Mesothelial cell of epicardium (in vitro differentiated cells): ENCODE data around the gene IFT122. TPM values are rescaled to one million over a fixed set of nuclear protein-coding genes. Genes with fewer than 3 reads are reported as not detected.
"Not testable (repeated sequence)": the region's sequence is repeated elsewhere in the genome, so short reads cannot be mapped to it uniquely, and the experiment has no call there.

Source experiments
- DNase-seq, 2 experiments: peaks; one replicate each; pipeline ENCODE4 v3.0.0; 2021; ENCODE audit warnings: low spot score in 2 of 2; ENCODE audit not compliant: unreplicated experiment in 2 of 2
- H3K27ac Mint-ChIP-seq: 2 replicates; pipeline ENCODE4 v1.8.0; 2021; ENCODE audit warnings: mixed read lengths
- H3K27me3 Mint-ChIP-seq: 2 replicates; pipeline ENCODE4 v1.8.0; 2021; ENCODE audit warnings: low read depth, mixed read lengths
- H3K36me3 Mint-ChIP-seq: 2 replicates; pipeline ENCODE4 v1.8.0; 2021; ENCODE audit warnings: mixed read lengths
- H3K4me1 Mint-ChIP-seq: 2 replicates; pipeline ENCODE4 v1.8.0; 2021; ENCODE audit warnings: mixed read lengths
- H3K4me3 Mint-ChIP-seq: 2 replicates; pipeline ENCODE4 v1.8.0; 2021; ENCODE audit warnings: mild to moderate bottlenecking, moderate library complexity, mixed read lengths
- H3K9me3 Mint-ChIP-seq: 2 replicates; pipeline ENCODE4 v1.8.0; 2021; ENCODE audit warnings: mixed read lengths
- total RNA-seq: library from RNA; stranded (reverse); gene quantifications from 3 replicates; pipeline ENCODE4 v1.2.1, GENCODE V29; 2021
- TF ChIP-seq, protein P1 (sequence below): fragments of 200-600 bp; sonication (generic); IDR thresholded peaks from one replicate; pipeline ENCODE4 v1.5.0; 2021; ENCODE audit warnings: antibody characterized with exemption; ENCODE audit not compliant: unreplicated experiment

Gene IFT122
- total RNA-seq, 1 donor from 2014 or later = 48.0 TPM

DNA sequence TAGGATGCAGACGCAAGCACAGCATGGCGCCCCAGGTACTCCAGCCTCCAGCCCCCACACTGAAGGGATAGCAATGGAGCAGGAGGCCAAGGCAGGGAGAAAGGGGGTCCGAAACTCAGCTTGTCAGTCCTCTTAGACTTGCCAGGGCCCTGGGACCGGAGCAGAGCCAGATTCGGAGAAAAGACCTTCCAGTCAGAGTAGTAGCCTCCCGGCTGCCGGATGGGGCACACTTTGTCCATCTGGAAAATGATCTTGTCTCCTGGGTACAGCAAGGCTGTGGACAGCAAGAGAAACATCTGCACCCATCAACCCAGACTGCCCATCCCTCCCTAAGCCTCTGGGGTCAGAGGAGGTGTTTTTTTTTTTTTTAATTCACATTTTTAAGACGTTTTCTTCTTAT lies 35.9 kb upstream of the IFT122 start:
- no peak overlapping the region for H3K27ac Mint-ChIP-seq
- no peaks in the 10 kb centered on the region for H3K36me3 Mint-ChIP-seq
- H3K4me3 Mint-ChIP-seq = no peak overlapping the region
- peaks cover under 1% of the 10 kb centered on the region for H3K4me1 Mint-ChIP-seq
- TF ChIP-seq, protein P1, sequence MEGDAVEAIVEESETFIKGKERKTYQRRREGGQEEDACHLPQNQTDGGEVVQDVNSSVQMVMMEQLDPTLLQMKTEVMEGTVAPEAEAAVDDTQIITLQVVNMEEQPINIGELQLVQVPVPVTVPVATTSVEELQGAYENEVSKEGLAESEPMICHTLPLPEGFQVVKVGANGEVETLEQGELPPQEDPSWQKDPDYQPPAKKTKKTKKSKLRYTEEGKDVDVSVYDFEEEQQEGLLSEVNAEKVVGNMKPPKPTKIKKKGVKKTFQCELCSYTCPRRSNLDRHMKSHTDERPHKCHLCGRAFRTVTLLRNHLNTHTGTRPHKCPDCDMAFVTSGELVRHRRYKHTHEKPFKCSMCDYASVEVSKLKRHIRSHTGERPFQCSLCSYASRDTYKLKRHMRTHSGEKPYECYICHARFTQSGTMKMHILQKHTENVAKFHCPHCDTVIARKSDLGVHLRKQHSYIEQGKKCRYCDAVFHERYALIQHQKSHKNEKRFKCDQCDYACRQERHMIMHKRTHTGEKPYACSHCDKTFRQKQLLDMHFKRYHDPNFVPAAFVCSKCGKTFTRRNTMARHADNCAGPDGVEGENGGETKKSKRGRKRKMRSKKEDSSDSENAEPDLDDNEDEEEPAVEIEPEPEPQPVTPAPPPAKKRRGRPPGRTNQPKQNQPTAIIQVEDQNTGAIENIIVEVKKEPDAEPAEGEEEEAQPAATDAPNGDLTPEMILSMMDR = no peak
- H3K27me3 Mint-ChIP-seq = no peaks in the 10 kb centered on the region
- no peaks in the 10 kb centered on the region for H3K9me3 Mint-ChIP-seq
- no peak for DNase-seq

DNA sequence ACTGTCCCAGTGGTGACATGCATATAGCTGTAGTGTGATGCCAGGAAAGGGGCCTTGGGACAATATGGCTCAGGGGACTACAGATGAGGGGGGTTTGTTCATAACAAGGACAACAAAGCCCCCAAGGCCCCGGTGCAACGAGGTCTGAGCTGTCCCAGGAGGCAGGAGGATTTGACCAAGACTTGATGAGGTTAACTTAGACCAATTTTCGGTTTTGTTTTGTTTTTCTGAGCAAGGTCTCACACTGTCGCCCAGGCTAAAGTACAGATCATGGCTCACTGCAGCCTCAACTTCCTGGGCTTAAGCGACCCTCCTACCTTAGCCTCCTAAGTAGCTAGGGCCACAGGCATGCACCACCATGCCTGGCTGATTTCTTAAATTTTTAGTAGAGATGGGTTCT lies 35.4 kb upstream of the IFT122 start:
- no peaks in the 10 kb centered on the region for H3K9me3 Mint-ChIP-seq
- DNase-seq = no peak
- H3K4me3 Mint-ChIP-seq = no peak overlapping the region
- H3K27me3 Mint-ChIP-seq = no peaks in the 10 kb centered on the region
- H3K27ac Mint-ChIP-seq = no peak overlapping the region
- peaks cover 3% of the 10 kb centered on the region for H3K4me1 Mint-ChIP-seq
- H3K36me3 Mint-ChIP-seq = no peaks in the 10 kb centered on the region
- TF ChIP-seq, protein P1 = no peak

DNA sequence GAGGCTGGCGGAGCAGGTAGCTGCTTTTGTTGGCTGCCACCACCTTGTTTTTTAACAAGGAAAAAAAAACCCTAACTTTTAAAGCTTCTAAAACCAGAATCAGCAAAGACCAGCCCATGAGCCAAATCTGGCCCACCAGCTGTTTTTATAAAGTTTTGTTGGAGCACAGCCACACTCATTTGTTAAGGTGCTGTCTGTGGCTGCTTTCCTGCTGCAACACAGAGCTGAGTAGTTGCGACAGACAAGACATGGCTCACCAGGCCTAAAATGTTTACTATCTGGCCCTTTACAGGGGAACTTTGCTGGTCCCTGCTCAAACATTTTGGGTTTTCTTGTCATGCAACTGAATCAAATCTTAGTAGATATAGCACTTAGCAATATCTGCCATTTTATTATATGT lies 30.5 kb upstream of the IFT122 start:
- Mint-ChIP-seq H3K36me3 (no peaks in the 10 kb centered on the region), H3K4me3 (no peak overlapping the region), H3K27me3 (no peaks in the 10 kb centered on the region), H3K9me3 (no peaks in the 10 kb centered on the region), H3K27ac (peak overlapping the region; percentile 27), H3K4me1 (peaks cover 27% of the 10 kb centered on the region)
- no peak for DNase-seq
- TF ChIP-seq, protein P1 = no peak

DNA sequence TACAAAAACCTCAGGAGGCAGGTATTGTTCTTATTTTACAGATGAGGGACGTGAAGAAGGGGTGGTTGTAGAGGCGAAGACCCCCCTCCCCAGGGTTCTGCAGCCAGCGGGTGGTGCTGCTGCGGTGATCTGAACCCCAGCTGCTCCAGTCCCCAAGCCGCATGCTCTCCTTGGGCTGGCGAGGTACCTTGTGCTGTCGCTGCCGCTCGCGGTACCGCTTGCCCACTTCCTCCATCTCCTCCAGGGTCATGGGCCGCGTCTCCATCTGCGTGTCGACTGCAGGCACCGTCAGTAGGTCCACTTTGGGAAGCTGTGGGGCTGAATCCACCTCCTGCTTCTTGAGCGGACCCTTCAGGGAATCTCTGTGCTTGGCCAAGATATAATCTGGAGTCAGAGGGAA lies 29.1 kb upstream of the IFT122 start:
- H3K4me1 Mint-ChIP-seq = peaks cover 27% of the 10 kb centered on the region
- H3K27me3 Mint-ChIP-seq = no peaks in the 10 kb centered on the region
- no peaks in the 10 kb centered on the region for H3K36me3 Mint-ChIP-seq
- H3K27ac Mint-ChIP-seq = no peak overlapping the region
- H3K4me3 Mint-ChIP-seq = no peak overlapping the region
- DNase-seq = no peak
- TF ChIP-seq, protein P1 = no peak
- H3K9me3 Mint-ChIP-seq = no peaks in the 10 kb centered on the region

DNA sequence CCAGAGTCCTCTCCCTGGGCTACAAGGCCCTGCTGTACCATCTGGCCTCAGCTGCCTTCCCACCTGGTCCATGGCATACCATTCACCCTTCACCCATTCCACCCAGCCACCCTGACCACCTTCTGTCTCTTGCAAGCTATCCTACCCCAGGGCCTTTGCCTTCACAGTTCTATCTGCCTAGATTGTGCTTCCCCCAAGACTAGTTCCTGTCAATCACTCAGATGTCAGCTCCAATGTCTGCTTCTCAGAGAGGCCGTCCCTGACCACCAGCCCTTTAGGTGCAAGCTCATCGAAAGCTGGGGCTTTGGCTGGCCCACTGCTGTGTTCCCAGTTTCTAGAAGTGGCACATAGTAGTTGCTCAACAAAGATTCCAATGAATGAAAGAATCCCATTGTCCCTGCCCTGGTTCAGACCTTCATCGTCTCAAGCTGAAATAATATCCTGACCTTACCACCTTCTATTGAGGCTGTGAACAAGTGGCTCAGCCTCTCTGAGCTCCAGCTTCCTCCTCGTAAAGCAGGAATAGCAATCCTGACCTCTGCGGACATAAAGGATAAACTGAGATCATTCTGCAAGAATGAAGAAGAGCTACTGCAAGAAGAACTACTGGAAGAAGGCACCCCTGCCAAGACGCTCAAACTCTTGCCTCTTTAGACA lies 27.4 kb upstream of the IFT122 start:
- peaks cover 27% of the 10 kb centered on the region for H3K4me1 Mint-ChIP-seq
- no peak overlapping the region for H3K4me3 Mint-ChIP-seq
- no peaks in the 10 kb centered on the region for H3K27me3 Mint-ChIP-seq
- no peak for DNase-seq
- peak overlapping the region; percentile 94 for H3K27ac Mint-ChIP-seq
- H3K36me3 Mint-ChIP-seq = no peaks in the 10 kb centered on the region
- H3K9me3 Mint-ChIP-seq = no peaks in the 10 kb centered on the region
- TF ChIP-seq, protein P1 = no peak

DNA sequence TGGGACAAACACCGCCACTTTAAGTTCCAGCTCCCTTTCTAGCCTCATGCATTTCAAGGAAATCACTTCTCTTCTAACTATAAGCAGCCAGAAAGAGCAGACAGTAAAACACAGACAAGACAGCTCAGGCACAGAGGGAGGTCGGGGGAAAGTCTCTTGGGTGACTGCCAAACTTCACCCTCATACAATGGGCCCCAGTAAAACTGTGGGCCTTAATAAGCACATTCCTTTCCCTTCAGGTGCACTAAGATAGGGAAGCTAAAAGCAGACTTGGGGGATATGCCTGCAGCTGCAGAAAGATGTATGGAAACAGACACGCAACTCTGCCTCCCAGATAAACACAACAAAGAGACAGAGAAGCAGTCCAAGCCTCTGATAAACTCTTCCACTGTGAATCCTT lies 26.8 kb upstream of the IFT122 start:
- H3K27me3 Mint-ChIP-seq, DNase-seq, H3K9me3 Mint-ChIP-seq, H3K36me3 Mint-ChIP-seq, H3K4me3 Mint-ChIP-seq: not testable (repeated sequence)
- Mint-ChIP-seq H3K4me1 (peaks cover 27% of the 10 kb centered on the region), H3K27ac (peak overlapping the region; percentile 94)
